ENCODE measurements around the gene LZTR1.
"Not testable (repeated sequence)": the region's sequence is repeated elsewhere in the genome, so short reads cannot be mapped to it uniquely, and the experiment has no call there.

Gene LZTR1

GRCh38 chr22:20965104-20965887, 16.8 kb upstream of the LZTR1 start:
- in situ Hi-C loops (cut with MboI; ENCODE audit: low sequenced_read_pairs) = no loop called here

- in situ Hi-C loops (cut with MboI; ENCODE audit: low sequenced_read_pairs) = no loop called here
Observed at GRCh38 chr22:20965888-20966855, 15.9 kb upstream of the LZTR1 start.

GRCh38 chr22:20966883-20967696, 15.0 kb upstream of the LZTR1 start, which contains the start of gene AIFM3:
Gene AIFM3, plus strand, starts transcription at chr22:20967255. Its CDS starts 690 bp downstream, at chr22:20967945.
- in situ Hi-C loops (cut with MboI; ENCODE audit: low sequenced_read_pairs) = no loop called here

- in situ Hi-C loops (cut with MboI; ENCODE audit: low sequenced_read_pairs) = no loop called here
Observed at GRCh38 chr22:20967697-20968211, 14.3 kb upstream of the LZTR1 start.

- in situ Hi-C loops (cut with MboI; ENCODE audit: low sequenced_read_pairs) = no loop called here
Observed at GRCh38 chr22:20968281-20968977, 13.7 kb upstream of the LZTR1 start.

- in situ Hi-C loops (cut with MboI; ENCODE audit: low sequenced_read_pairs) = no loop called here
Observed at GRCh38 chr22:20970939-20971657, 11.0 kb upstream of the LZTR1 start.

- in situ Hi-C loops (cut with MboI; ENCODE audit: low sequenced_read_pairs) = not testable (repeated sequence)
Observed at GRCh38 chr22:20972014-20972694, 9.9 kb upstream of the LZTR1 start.

- in situ Hi-C loops (cut with MboI; ENCODE audit: low sequenced_read_pairs) = no loop called here
Observed at GRCh38 chr22:20972933-20973577, 9.0 kb upstream of the LZTR1 start.

GRCh38 chr22:20973634-20974286, 8.3 kb upstream of the LZTR1 start:
- in situ Hi-C loops (cut with MboI; ENCODE audit: low sequenced_read_pairs) = no loop called here

- in situ Hi-C loops (cut with MboI; ENCODE audit: low sequenced_read_pairs) = no loop called here
Observed at GRCh38 chr22:20974336-20974955, 7.7 kb upstream of the LZTR1 start.

GRCh38 chr22:20975541-20976290, 6.4 kb upstream of the LZTR1 start:
- in situ Hi-C loops (cut with MboI; ENCODE audit: low sequenced_read_pairs) = no loop called here

- in situ Hi-C loops (cut with MboI; ENCODE audit: low sequenced_read_pairs) = no loop called here
Observed at GRCh38 chr22:20976291-20976877, 5.7 kb upstream of the LZTR1 start.

- in situ Hi-C loops (cut with MboI; ENCODE audit: low sequenced_read_pairs) = no loop called here
Observed at GRCh38 chr22:20977019-20977418, 5.1 kb upstream of the LZTR1 start.

- in situ Hi-C loops (cut with MboI; ENCODE audit: low sequenced_read_pairs) = no loop called here
Observed at GRCh38 chr22:20977516-20978170, 4.5 kb upstream of the LZTR1 start.

- in situ Hi-C loops (cut with MboI; ENCODE audit: low sequenced_read_pairs) = no loop called here
Observed at GRCh38 chr22:20978419-20978818, 3.7 kb upstream of the LZTR1 start.

Measured in HL-60/S4 (cell line).